Activated CD4-positive, alpha-beta T cell treated with anti-CD3 and anti-CD28 coated beads, Interleukin-2, Interleukin-6, amounts not matched to agents 100 ng/mL and 50 ng/mL, durations not matched to agents 16 hours and 8 hours (primary cell): Measurements from ENCODE around the gene MED6.

ENCODE experiments used
- DNase-seq: peaks from one replicate; pipeline ENCODE4 v3.0.0-alpha.2; 2020

The MED6 gene, protein sequence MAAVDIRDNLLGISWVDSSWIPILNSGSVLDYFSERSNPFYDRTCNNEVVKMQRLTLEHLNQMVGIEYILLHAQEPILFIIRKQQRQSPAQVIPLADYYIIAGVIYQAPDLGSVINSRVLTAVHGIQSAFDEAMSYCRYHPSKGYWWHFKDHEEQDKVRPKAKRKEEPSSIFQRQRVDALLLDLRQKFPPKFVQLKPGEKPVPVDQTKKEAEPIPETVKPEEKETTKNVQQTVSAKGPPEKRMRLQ

DNA sequence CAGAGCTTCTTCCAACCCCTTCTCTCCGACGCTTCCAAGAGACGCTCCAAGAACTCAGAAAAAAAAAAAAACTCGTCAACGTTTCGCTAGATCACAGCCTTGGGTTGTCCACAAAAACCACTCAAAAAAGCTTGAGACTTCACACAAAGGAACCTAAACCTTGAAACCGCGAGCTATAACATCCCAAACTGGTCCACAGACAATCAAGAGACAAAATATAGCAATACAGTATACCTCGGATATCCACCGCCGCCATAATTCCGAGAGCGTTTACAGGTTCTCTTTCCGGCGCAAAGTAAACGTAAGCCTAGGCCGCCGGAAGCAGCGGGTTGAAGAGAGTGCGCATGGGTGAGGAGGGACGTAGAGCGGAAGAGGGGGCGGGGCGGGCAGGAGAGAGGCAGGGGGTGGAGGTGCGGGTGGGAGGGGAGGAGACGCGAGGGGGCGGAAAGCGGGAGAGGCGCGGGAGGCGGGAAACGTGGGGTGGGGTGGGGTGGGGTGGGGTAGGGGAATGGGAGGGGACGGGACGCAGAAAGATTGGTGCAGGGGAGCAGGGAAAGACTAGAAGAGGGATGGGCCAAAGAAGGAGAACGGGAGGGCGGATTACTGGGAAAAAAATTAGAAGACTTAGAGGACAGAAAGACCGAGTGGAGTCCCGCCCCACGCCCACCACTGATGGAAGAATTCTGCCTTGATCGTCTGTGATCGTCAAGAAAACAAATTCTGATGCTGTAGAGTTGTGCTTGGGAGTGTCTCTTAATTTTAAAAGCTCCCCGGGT, at the start of gene MED6:
MED6 (minus strand) TSS at position 274 of the 776 bp plus-strand sequence; CDS start at position 256, 18 bp downstream.
- DNase-seq: peak; percentile 94

DNA sequence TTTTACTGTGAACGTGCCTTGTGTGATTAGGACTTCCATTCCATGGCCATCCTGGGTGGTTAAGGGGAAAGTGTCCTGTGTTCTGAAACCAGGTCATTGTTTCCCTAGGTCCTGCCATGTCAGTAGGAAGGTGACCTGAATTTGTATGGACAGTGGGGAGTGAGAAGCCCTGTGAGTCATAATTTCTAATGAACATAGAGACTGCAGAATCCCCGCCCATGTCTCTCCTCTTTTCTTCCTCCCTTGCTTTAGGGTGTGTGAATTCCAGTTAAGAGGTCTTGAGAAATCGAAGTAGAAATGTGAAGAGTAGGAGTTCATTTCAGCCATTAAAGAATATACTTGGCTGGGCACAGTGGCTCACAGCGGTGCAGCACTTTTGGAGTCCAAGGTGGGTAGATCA, 49.3 kb upstream of the MED6 start:
- no peak for DNase-seq

- DNase-seq: no peak
Measured at GRCh38 chr14:70648346-70648745, 47.9 kb upstream of the MED6 start.

GRCh38 chr14:70646705-70647104, 46.2 kb upstream of the MED6 start:
- DNase-seq: no peak

DNA sequence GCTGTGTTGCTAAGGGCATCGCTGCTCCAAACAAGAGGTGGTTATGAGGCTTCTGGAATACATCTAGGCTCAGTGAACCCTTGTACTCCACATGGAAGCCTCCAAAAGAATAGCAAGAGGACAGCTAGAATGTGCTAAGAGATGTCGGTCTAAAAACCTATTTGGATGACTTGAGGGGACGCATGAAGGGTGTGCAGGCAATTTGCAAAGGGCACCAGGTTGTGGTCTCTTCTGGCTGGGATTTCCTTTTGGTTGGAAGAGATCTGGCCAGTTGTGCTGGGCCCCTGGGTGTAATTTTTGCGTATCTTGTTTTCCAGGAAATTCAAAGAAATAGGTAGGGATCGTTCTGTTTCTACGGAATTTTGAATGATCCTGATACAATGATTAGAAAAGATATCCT, 45.4 kb upstream of the MED6 start:
- no peak for DNase-seq

GRCh38 chr14:70643967-70644366, 43.5 kb upstream of the MED6 start:
- no peak for DNase-seq

GRCh38 chr14:70642303-70643235, 42.1 kb upstream of the MED6 start:
- peak; percentile 30 for DNase-seq

DNA sequence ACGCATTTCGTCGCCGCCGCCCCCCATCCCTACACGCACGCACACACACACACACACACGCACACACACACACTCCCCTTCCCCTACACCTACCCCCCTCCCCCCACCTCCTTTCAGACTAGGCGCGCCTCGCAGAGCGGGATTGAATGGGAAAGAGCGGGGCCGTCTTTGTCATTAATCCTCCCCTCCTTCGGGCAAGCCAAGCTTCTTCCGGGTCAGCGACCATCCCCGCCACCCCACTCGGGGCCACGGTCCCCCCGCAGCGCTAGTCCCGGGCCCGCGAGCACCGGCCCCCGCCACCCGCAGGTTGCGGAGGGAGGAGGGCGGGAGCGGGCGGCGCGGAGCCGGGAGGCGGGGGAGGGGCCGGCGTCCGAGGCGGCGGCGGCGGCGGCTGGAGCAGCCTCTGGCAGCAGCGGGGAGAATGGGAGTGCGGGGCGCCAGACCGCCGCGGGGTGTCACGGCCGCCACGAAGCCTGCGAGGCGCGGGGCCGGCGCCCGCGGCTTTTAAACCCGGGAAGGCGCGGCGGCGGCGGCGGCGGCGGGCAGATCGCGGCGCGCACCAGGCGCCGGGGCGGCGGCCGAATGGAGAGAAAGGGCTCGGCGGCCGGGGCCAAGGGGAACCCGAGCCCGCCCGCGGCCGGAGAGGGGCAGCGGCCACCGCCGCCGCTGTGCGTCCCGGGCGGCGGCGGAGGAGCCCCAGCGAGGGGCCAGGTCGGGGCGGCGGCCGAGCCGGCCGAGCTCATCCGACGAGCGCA, 41.3 kb upstream of the MED6 start, which contains the start of gene TTC9:
TTC9 (plus strand) TSS at position 369 of the 755 bp plus-strand sequence; CDS start at position 583, 214 bp downstream.
- DNase-seq: peak; percentile 24

DNA sequence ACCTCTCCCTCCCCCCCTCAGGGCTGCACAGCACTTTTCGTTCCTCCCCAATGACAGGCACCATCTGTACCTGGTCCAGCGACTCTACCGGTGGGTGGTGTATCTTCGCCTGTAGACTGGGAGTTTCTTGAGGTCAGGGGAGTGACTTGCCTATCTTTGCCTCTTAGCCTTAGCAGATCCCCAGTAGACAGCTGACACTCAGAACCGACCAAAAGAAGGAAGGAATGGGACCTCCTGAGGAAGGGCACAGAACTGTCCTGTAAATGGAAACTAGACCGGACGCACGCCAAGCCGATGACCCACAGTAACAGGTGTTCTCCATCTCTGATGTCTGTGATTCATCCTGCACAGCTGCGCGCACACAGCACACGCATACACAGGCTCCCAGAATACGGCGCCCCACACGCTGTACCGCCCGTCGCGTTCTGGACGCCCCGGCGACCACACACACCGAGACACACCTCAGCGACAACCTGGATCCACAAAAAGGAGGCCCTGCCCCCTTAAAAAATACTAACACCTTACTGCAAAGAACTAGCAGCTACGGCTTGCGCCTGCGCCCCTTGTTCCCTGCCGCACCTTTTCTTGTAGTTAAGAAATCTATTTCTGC, 40.6 kb upstream of the MED6 start:
- peak; percentile 51 for DNase-seq

DNA sequence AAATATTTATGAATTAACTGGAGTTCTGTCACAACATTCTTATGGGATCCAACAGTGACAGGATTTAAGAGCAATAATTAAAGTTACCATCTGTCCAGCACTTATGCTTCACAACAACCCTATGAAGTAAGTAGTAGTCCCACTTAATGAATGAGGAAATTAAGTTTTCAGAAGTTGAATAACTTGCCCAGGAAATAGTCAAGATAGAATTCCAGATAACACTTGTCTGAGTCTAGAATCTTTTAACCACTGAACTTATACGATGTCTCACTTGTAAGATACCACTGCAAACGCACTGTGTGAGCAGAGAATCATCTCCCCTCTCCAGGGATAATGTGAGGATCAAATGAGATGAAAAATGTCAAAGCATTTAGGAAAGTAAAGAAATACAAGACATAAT, 38.0 kb upstream of the MED6 start:
- no peak for DNase-seq

DNA sequence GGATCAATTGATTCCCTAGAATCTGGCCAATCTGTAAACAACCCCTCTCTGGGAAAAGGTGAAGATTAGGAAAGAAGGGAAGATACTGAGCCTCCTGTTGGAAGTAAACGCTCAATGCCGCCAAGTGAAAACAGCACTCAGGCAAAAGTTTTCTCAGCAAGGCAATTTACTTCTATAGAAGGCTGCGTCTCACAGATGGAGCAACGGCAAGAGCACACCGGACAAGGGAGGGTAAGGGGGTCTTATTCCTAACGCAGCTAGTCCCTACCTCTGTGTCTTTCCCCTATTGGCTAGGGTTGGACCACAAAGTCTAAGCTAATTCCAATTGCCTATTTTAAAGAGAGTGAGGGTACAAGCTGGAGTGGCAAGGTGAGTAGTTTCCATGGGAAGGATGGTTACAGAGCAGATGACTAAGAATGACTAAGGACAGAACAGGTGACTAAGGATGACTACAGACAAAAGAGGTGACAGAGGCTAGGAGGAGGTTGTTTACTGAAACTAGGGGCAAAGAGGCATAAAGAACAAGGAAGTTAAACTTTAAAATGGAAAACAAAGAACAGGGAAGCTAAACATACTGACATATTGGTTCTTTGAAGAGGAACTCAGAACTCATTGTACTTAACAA, 35.6 kb upstream of the MED6 start:
- DNase-seq: no peak

GRCh38 chr14:70631948-70632347, 31.5 kb upstream of the MED6 start:
- no peak for DNase-seq

- DNase-seq: no peak
Measured at GRCh38 chr14:70624972-70625371, 24.5 kb upstream of the MED6 start.

DNA sequence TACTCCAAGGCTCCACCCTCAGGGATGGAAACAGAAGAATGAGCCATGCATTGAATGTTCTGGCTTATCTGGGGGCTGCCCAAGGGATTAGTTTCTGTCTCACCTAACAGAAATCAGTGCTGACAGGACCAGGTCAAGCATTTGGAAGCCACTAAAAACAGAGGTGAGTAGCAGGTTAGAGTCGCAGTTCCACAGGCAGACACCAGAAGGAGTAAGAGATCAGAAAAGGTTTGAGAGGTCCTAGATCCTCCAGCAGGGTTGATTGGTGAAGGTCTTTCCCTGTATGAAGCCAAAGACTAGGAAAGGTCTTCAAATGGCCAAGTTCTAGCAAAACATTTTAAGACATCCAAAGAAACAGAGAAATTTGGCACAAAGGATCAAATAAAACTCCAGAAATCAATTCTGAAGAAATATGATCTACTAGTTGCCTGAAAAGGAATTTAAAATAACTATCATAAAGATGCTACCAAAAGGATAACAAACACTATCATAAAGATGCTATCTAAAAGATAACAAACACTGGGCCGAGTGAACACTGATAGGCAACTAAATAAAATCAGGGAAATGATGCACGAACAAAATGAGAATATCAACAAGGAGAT, 21.8 kb upstream of the MED6 start:
- peak; percentile 55 for DNase-seq

DNA sequence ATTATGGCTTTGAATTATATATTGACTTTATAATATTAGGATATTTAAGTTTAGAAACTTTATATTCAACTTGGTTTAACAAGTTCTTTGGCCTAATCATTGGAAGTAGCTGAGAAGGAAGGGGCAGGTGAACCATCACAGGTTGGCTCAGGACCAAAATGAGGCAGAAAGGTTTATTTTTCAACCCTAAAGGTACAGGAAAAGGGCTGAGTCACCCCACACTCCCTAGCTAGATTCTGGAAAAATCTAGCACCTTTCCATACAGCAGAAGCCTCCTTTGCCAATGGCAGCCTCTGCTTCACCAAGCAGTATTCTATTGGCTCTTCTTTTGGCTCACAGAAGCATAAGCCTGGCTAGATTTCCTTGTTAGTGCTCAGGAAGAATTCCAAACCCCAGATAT, 19.3 kb upstream of the MED6 start:
- no peak for DNase-seq

DNA sequence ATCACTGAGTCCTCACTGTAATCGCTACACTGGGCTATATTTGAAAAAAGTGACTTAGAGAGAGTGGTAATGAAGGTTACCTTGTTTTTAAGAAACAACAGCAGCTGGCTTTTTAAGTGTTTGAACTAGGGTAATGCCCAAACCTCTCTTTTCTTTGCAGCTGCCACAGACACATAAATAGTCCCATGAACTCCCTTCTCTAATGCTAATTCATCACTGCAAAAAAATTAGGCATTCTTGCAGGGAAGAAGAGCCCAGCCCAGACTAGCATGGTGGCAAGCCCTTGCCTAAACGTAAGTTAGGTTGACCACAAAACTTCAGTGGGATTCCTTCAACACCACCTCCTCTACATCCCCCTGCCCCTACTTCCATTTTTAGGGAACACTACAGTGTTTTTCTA, 17.9 kb upstream of the MED6 start:
- DNase-seq: no peak

- DNase-seq: no peak
Measured at GRCh38 chr14:70616646-70617045, 16.2 kb upstream of the MED6 start.

GRCh38 chr14:70611216-70611615, 10.8 kb upstream of the MED6 start:
- no peak for DNase-seq

GRCh38 chr14:70602254-70602653, 1.8 kb upstream of the MED6 start:
- no peak for DNase-seq

- DNase-seq: no peak
Measured at GRCh38 chr14:70601162-70601561, 707 bp upstream of the MED6 start.

- peak; percentile 11 for DNase-seq
Measured at GRCh38 chr14:70599345-70599744, 1.1 kb downstream of the MED6 start.
